RWPE1 (cell line): ENCODE data around the gene CTSA.
A peak's percentile ranks its signal among the peaks of the same experiment; 100 is the strongest.

ENCODE experiments used
- CTCF ChIA-PET: fragments of 350-600 bp; sonication (Branson Sonifier 250); formaldehyde crosslinking; extraction: SDS; loops from one replicate; lab custom pipeline; 2021; lab: Yijun Ruan, JAX
- POLR2A ChIA-PET: fragments of 400-600 bp; formaldehyde crosslinking; extraction: SDS; loops from one replicate; lab custom pipeline; 2020; ENCODE audit warnings: antibody characterized with exemption; ENCODE audit not compliant: low non-redundant PET; lab: Yijun Ruan, JAX
- DNase-seq: peaks from one replicate; pipeline ENCODE4 v3.0.0; 2012; ENCODE audit warnings: low spot score
- H3K27ac ChIP-seq: fragments of 450-650 bp; 2 replicates; pipeline ENCODE4 v1.5.1; 2017
- TF ChIP-seq, protein P1 (sequence below): fragments of 450-650 bp; conservative IDR thresholded peaks from 2 replicates; pipeline ENCODE4 v1.5.1; 2017; ENCODE audit warnings: low read depth, mild to moderate bottlenecking

Gene CTSA

DNA sequence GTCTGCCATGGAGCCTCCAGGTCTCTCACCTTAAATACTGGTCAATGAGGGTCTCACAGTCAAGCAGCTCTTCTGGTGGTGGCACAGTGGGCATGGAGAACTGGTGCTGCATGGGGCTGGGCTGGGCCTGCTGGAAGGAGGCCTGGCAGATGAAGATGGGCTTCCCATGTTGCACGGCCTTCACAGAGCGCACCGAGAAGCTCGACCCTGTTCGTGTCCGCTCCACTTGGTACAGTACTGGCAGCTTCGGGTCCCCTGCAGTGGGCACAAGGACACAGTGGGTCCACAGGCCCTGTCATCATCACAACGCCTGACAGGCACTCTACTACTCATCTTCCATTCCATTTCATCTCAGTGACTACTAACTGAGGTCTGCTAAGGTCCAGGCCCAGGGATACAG is 42.7 kb upstream of the CTSA start:
- no peak for DNase-seq
- ChIA-PET CTCF (no interaction called here), POLR2A (no interaction called here)
- 0 out of 2 replicates have a peak overlapping the region, but pooled peaks have one; percentile 0 for H3K27ac ChIP-seq
- TF ChIP-seq, protein P1, sequence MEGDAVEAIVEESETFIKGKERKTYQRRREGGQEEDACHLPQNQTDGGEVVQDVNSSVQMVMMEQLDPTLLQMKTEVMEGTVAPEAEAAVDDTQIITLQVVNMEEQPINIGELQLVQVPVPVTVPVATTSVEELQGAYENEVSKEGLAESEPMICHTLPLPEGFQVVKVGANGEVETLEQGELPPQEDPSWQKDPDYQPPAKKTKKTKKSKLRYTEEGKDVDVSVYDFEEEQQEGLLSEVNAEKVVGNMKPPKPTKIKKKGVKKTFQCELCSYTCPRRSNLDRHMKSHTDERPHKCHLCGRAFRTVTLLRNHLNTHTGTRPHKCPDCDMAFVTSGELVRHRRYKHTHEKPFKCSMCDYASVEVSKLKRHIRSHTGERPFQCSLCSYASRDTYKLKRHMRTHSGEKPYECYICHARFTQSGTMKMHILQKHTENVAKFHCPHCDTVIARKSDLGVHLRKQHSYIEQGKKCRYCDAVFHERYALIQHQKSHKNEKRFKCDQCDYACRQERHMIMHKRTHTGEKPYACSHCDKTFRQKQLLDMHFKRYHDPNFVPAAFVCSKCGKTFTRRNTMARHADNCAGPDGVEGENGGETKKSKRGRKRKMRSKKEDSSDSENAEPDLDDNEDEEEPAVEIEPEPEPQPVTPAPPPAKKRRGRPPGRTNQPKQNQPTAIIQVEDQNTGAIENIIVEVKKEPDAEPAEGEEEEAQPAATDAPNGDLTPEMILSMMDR: no peak

- DNase-seq: no peak
- CTCF ChIA-PET: no interaction called here
- POLR2A ChIA-PET: interaction anchor here (0.6 kb wide), 1 partner anchor 13 kb away, joined by 3 read pairs; no protein-coding TSS in a partner anchor
- TF ChIP-seq, protein P1: no peak
- H3K27ac ChIP-seq: no peak overlapping the region
These were observed 42.1 kb upstream of the CTSA start for GRCh38 chr20:45848969-45849582.

GRCh38 chr20:45850238-45850637 is 40.9 kb upstream of the CTSA start:
- POLR2A ChIA-PET: no interaction called here
- no peak for DNase-seq
- H3K27ac ChIP-seq: no peak overlapping the region
- CTCF ChIA-PET: interaction anchor here (0.7 kb wide), 1 partner anchor 858 kb away, joined by 5 read pairs; no protein-coding TSS in a partner anchor
- TF ChIP-seq, protein P1: no peak

- POLR2A ChIA-PET: no interaction called here
- TF ChIP-seq, protein P1: no peak
- CTCF ChIA-PET: interaction anchor here (0.6 to 0.9 kb wide), 2 partner anchors 25 to 161 kb away, joined by 3 to 5 read pairs; no protein-coding TSS in a partner anchor
- DNase-seq: no peak
- H3K27ac ChIP-seq: no peak overlapping the region
These were observed 40.2 kb upstream of the CTSA start for GRCh38 chr20:45850926-45851325.

GRCh38 chr20:45851501-45851900 is 39.6 kb upstream of the CTSA start:
- H3K27ac ChIP-seq: no peak overlapping the region
- ChIA-PET POLR2A (no interaction called here), CTCF (interaction anchor here (0.6 to 0.9 kb wide), 4 partner anchors 24 to 1359 kb away, joined by 3 to 5 read pairs (median 4); no protein-coding TSS in a partner anchor)
- TF ChIP-seq, protein P1: no peak
- DNase-seq: no peak

- TF ChIP-seq, protein P1: no peak
- ChIA-PET POLR2A (interaction anchor here (0.7 to 1.0 kb wide), 2 partner anchors 61 to 147 kb away, joined by 3 read pairs; partner anchors contain the start of genes DNTTIP1 and WFDC3), CTCF (interaction anchor here (0.6 to 0.7 kb wide), 3 partner anchors 20 to 38 kb away, joined by 3 to 4 read pairs (median 3); no protein-coding TSS in a partner anchor)
- no peak overlapping the region for H3K27ac ChIP-seq
- DNase-seq: no peak
These were observed 38.8 kb upstream of the CTSA start for GRCh38 chr20:45852326-45852725.
